Spleen (tissue), 11 donors: ENCODE measurements around the gene ZSWIM6. TPM values are rescaled to one million over a fixed set of nuclear protein-coding genes. Genes with fewer than 3 reads are reported as not detected.

Experiments used
- DNase-seq: peaks from one replicate; pipeline ENCODE4 v3.0.0-alpha.2; 2020
- H3K27ac ChIP-seq, 8 donors: fragments of 200-600 bp; sonication (generic) in 7 of 8; 1 replicate in 4 of 8; 2 replicates in 4 of 8; pipeline versions ENCODE4 v1.5.0 to v1.8.0; 2016 to 2021; ENCODE audit warnings: inconsistent platforms in 4 of 8, mild to moderate bottlenecking in 4 of 8, moderate library complexity in 1 of 8
- H3K27me3 ChIP-seq, 7 donors: fragments of 200-600 bp; sonication (generic) in 6 of 7; replicated peaks in 1 of 7; 1 replicate in 4 of 7; 2 replicates in 3 of 7; pipeline versions ENCODE4 v1.5.0 to v1.8.0; 2016 to 2021; ENCODE audit warnings: inconsistent platforms in 3 of 7, mild to moderate bottlenecking in 1 of 7
- H3K36me3 ChIP-seq, 6 donors: fragments of 200-600 bp; sonication (generic) in 5 of 6; 1 replicate in 4 of 6; 2 replicates in 2 of 6; pipeline versions ENCODE4 v1.5.0 to v1.8.0; 2016 to 2021; ENCODE audit warnings: inconsistent platforms in 2 of 6
- H3K4me1 ChIP-seq, 6 donors: fragments of 200-600 bp; sonication (generic) in 5 of 6; 1 replicate in 3 of 6; 2 replicates in 3 of 6; pipeline versions ENCODE4 v1.5.0 to v1.8.0; 2016 to 2021; ENCODE audit warnings: inconsistent platforms in 3 of 6
- H3K4me3 ChIP-seq, 8 donors: fragments of 200-600 bp; sonication (generic) in 7 of 8; 1 replicate in 4 of 8; 2 replicates in 4 of 8; pipeline versions ENCODE4 v1.5.0 to v1.8.0; 2016 to 2021; ENCODE audit warnings: inconsistent platforms in 4 of 8, mild to moderate bottlenecking in 4 of 8, moderate library complexity in 2 of 8
- H3K9me3 ChIP-seq, 8 donors: fragments of 200-600 bp; sonication (generic) in 7 of 8; 1 replicate in 4 of 8; 2 replicates in 4 of 8; pipeline versions ENCODE4 v1.5.0 to v1.8.0; 2016 to 2021; ENCODE audit warnings: inconsistent platforms in 4 of 8
- CTCF ChIP-seq, 11 experiments: fragments of 200-600 bp in 7 of 11; fragments of 450-650 bp in 4 of 11; sonication (generic) in 4 of 11; IDR thresholded peaks in 8 of 11; conservative IDR thresholded peaks in 3 of 11; 1 replicate in 7 of 11; 2 replicates in 4 of 11; pipeline versions ENCODE4 v1.4.0 to v1.8.0; 2016 to 2021; ENCODE audit warnings: antibody characterized with exemption in 11 of 11, inconsistent platforms in 4 of 11, mild to moderate bottlenecking in 1 of 11
- POLR2A ChIP-seq, 3 donors: fragments of 450-650 bp; IDR thresholded peaks; one replicate each; pipeline ENCODE4 v1.5.1; 2017; ENCODE audit warnings: antibody characterized with exemption in 3 of 3, mild to moderate bottlenecking in 1 of 3
- POLR2AphosphoS5 ChIP-seq, 3 donors: sonication (generic); formaldehyde crosslinking; IDR thresholded peaks; one replicate each; pipeline ENCODE4 v1.5.1; 2017; ENCODE audit warnings: antibody characterized with exemption in 3 of 3
- WGBS, 5 donors: extraction: QIAGEN DNeasy Blood & Tissue Kit in 3 of 5; methylation state at CpG; one replicate each; pipeline versions ENCODE4 v1.1.5 to v1.1.7; 2013 to 2018; 5-methylcytosine and 5-hydroxymethylcytosine counted together
- intact Hi-C: fragments of 100-400 bp; cut with DNase I; formaldehyde crosslinking; loops from one replicate; pipeline ENCODE4 v1.15.0; 2023; ENCODE audit warnings: low total_unique reads
- polyA plus RNA-seq, 3 donors: library from polyadenylated mRNA; stranded (reverse); fragments of 200-250 nt; gene quantifications; one replicate each; pipeline ENCODE4 v1.2.1, GENCODE V29; 2013
- total RNA-seq, 7 donors: library from RNA; depleted of rRNA in 3 of 7; stranded (reverse); fragments of >200 nt in 3 of 7; fragmentation: NEBNext Ultra II Directional in 4 of 7; extraction: Animal tissue kit (Norgen Biotek cat#: 25700) in 4 of 7; gene quantifications; one replicate each; pipeline versions ENCODE4 v1.1.0 to v1.2.1, GENCODE V29; 2016 to 2021
- donor health status: healthy with polysubstance abuse.
- donor health status: DM: no; HTN: no; CAD: no; lungs with moderate emphysema.
- donor health status: DM: no; HTN: no; CAD: no.
- donor health status: Bipolar disorder and iron deficiency.
- donor health status: healthy.
- donor health status: DM: no; HTN: no; CAD: no.
- donor health status: DM: yes; HTN: yes; CAD: no.

Gene ZSWIM6
- total and polyA plus RNA-seq, 10 donors: 3.1 to 22.9 (median 16.9) TPM

- H3K4me3 ChIP-seq: no peak overlapping the region
- peaks cover 0 to 7% (median 0%) of the 10 kb centered on the region in 6 donors for H3K4me1 ChIP-seq
- H3K27ac ChIP-seq: no peak overlapping the region
- no peaks in the 10 kb centered on the region for H3K27me3 ChIP-seq
- H3K36me3 ChIP-seq: peaks cover 0 to 10% (median 0%) of the 10 kb centered on the region in 6 donors
- intact Hi-C loops: no loop called here
- DNase-seq: no peak
- TF ChIP-seq POLR2A (IDR thresholded peaks at IDR 0.05) (no peak), CTCF (IDR thresholded peaks at IDR 0.05 in 8 of 11, conservative IDR thresholded peaks at IDR 0.05 in 3 of 11) (no peak), POLR2AphosphoS5 (IDR thresholded peaks at IDR 0.05) (no peak)
- no peaks in the 10 kb centered on the region for H3K9me3 ChIP-seq
- WGBS, 5 donors: 88 to 95% (median 90%) methylated on average over 4 of the region's 4 CpGs
Observed at GRCh38 chr5:61479850-61480614, 148.0 kb downstream of the ZSWIM6 start.

GRCh38 chr5:61482980-61483379 lies 150.9 kb downstream of the ZSWIM6 start:
- peaks cover 0 to 7% (median 0%) of the 10 kb centered on the region in 6 donors for H3K4me1 ChIP-seq
- peaks cover 0 to 6% (median 0%) of the 10 kb centered on the region in 8 donors for H3K9me3 ChIP-seq
- no peak for DNase-seq
- H3K27ac ChIP-seq: no peak overlapping the region
- intact Hi-C loops: no loop called here
- no peaks in the 10 kb centered on the region for H3K27me3 ChIP-seq
- TF ChIP-seq POLR2AphosphoS5 (IDR thresholded peaks at IDR 0.05) (no peak), POLR2A (IDR thresholded peaks at IDR 0.05) (no peak), CTCF (IDR thresholded peaks at IDR 0.05 in 8 of 11, conservative IDR thresholded peaks at IDR 0.05 in 3 of 11) (no peak)
- H3K4me3 ChIP-seq: no peak overlapping the region
- WGBS, 5 donors: 75 to 87% (median 82%) methylated on average over 3 of the region's 3 CpGs
- H3K36me3 ChIP-seq: peaks cover 0 to 11% (median 0%) of the 10 kb centered on the region in 6 donors

- no peak for DNase-seq
- Histone ChIP-seq H3K27ac (no peak overlapping the region), H3K4me1 (no peaks in the 10 kb centered on the region), H3K9me3 (peaks cover 0 to 6% (median 0%) of the 10 kb centered on the region in 8 donors), H3K27me3 (no peaks in the 10 kb centered on the region), H3K4me3 (no peak overlapping the region), H3K36me3 (peaks cover 0 to 11% (median 0%) of the 10 kb centered on the region in 6 donors)
- TF ChIP-seq POLR2A (IDR thresholded peaks at IDR 0.05): no peak
- TF ChIP-seq POLR2AphosphoS5 (IDR thresholded peaks at IDR 0.05): no peak
- TF ChIP-seq CTCF (IDR thresholded peaks at IDR 0.05 in 8 of 11, conservative IDR thresholded peaks at IDR 0.05 in 3 of 11): no peak
- WGBS, 5 donors: 88 to 100% (median 100%) methylated on average over 1 of the region's 1 CpG
- intact Hi-C loops: no loop called here
Observed at GRCh38 chr5:61486476-61486875, 154.4 kb downstream of the ZSWIM6 start.

GRCh38 chr5:61489574-61489973 lies 157.5 kb downstream of the ZSWIM6 start:
- TF ChIP-seq POLR2A (IDR thresholded peaks at IDR 0.05) (no peak), CTCF (IDR thresholded peaks at IDR 0.05 in 8 of 11, conservative IDR thresholded peaks at IDR 0.05 in 3 of 11) (no peak), POLR2AphosphoS5 (IDR thresholded peaks at IDR 0.05) (no peak)
- H3K9me3 ChIP-seq: peaks cover 0 to 6% (median 0%) of the 10 kb centered on the region in 8 donors
- 97 to 100% (median 100%) methylated on average over 1 of the region's 1 CpG for WGBS, 5 donors
- no peak for DNase-seq
- intact Hi-C loops: no loop called here
- no peak overlapping the region for H3K4me3 ChIP-seq
- no peak overlapping the region for H3K27ac ChIP-seq
- peaks cover 0 to 34% (median 6%) of the 10 kb centered on the region in 6 donors for H3K36me3 ChIP-seq
- H3K4me1 ChIP-seq: no peaks in the 10 kb centered on the region
- H3K27me3 ChIP-seq: no peaks in the 10 kb centered on the region
